ENCODE data around the gene PDE5A.
"Not testable (repeated sequence)": the region's sequence is repeated elsewhere in the genome, so short reads cannot be mapped to it uniquely, and the experiment has no call there.

DNA sequence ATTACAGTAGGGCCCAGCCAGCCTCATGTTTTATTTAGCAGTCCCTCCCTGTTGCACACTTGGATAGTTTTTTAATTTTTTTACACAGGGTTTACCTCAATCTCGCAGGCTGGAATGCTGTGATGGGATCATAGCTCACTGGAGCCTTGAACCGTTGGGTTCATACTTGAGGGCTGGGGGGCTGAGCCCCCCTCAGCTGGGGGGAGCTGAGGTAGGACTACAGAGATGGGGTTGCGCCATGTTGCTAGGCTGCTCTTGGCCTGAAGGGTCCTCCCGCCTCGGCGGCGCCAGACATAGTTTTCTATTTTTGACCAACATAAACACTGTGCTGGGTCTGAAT is 174.5 kb downstream of the PDE5A start:
- TF ChIP-seq TAF1 (IDR thresholded peaks at IDR 0.05; ENCODE audit: borderline replicate concordance, low read depth, low read length); POLR2AphosphoS5 (IDR thresholded peaks at IDR 0.05; ENCODE audit: low read depth, low read length): not testable (repeated sequence)
